ENCODE data around the gene VCAM1.
A peak's percentile ranks its signal among the peaks of the same experiment; 100 is the strongest.
"Not testable (repeated sequence)": the region's sequence is repeated elsewhere in the genome, so short reads cannot be mapped to it uniquely, and the experiment has no call there.

Gene VCAM1

GRCh38 chr1:100719490-100719889 is at the start of gene VCAM1:
Gene VCAM1, plus strand, starts transcription at chr1:100719742. Its CDS starts 119 bp downstream, at chr1:100719861.
- DNase-seq (ENCODE audit: low read depth, low spot score), result no peak

- DNase-seq (ENCODE audit: low read depth, low spot score), result no peak
Observed at GRCh38 chr1:100670083-100670482, 49.5 kb upstream of the VCAM1 start.

GRCh38 chr1:100671601-100672000 is 47.9 kb upstream of the VCAM1 start:
- DNase-seq (ENCODE audit: low read depth, low spot score), result no peak

- no peak for DNase-seq (ENCODE audit: low read depth, low spot score)
Observed at GRCh38 chr1:100683448-100684349, 35.8 kb upstream of the VCAM1 start.

GRCh38 chr1:100699744-100700143 is 19.8 kb upstream of the VCAM1 start:
- no peak for DNase-seq (ENCODE audit: low read depth, low spot score)

GRCh38 chr1:100700586-100700985 is 19.0 kb upstream of the VCAM1 start:
- no peak for DNase-seq (ENCODE audit: low read depth, low spot score)

GRCh38 chr1:100703052-100703451 is 16.5 kb upstream of the VCAM1 start:
- no peak for DNase-seq (ENCODE audit: low read depth, low spot score)

- DNase-seq (ENCODE audit: low read depth, low spot score), result no peak
Observed at GRCh38 chr1:100703716-100704115, 15.8 kb upstream of the VCAM1 start.

- DNase-seq (ENCODE audit: low read depth, low spot score), result no peak
Observed at GRCh38 chr1:100704473-100704872, 15.1 kb upstream of the VCAM1 start.

- DNase-seq (ENCODE audit: low read depth, low spot score), result no peak
Observed at GRCh38 chr1:100706296-100706695, 13.2 kb upstream of the VCAM1 start.

- no peak for DNase-seq (ENCODE audit: low read depth, low spot score)
Observed at GRCh38 chr1:100706856-100707255, 12.7 kb upstream of the VCAM1 start.

- no peak for DNase-seq (ENCODE audit: low read depth, low spot score)
Observed at GRCh38 chr1:100708476-100709062, 11.0 kb upstream of the VCAM1 start.

- DNase-seq (ENCODE audit: low read depth, low spot score), result no peak
Observed at GRCh38 chr1:100710906-100711682, 8.4 kb upstream of the VCAM1 start.

- not testable (repeated sequence) for DNase-seq (ENCODE audit: low read depth, low spot score)
Observed at GRCh38 chr1:100713027-100713426, 6.5 kb upstream of the VCAM1 start.

GRCh38 chr1:100713626-100714025 is 5.9 kb upstream of the VCAM1 start:
- DNase-seq (ENCODE audit: low read depth, low spot score), result no peak

- DNase-seq (ENCODE audit: low read depth, low spot score), result no peak
Observed at GRCh38 chr1:100714599-100714998, 4.9 kb upstream of the VCAM1 start.

GRCh38 chr1:100717218-100717617 is 2.3 kb upstream of the VCAM1 start:
- no peak for DNase-seq (ENCODE audit: low read depth, low spot score)

- DNase-seq (ENCODE audit: low read depth, low spot score), result no peak
Observed at GRCh38 chr1:100718581-100718980, 961 bp upstream of the VCAM1 start.

- DNase-seq (ENCODE audit: low read depth, low spot score), result no peak
Observed at GRCh38 chr1:100720101-100720500, 559 bp downstream of the VCAM1 start.

- DNase-seq (ENCODE audit: low read depth, low spot score), result no peak
Observed at GRCh38 chr1:100720751-100721150, 1.2 kb downstream of the VCAM1 start.

- DNase-seq (ENCODE audit: low read depth, low spot score), result peak; percentile 64
Observed at GRCh38 chr1:100721526-100722207, 2.1 kb downstream of the VCAM1 start.

- DNase-seq (ENCODE audit: low read depth, low spot score), result no peak
Observed at GRCh38 chr1:100722221-100722620, 2.7 kb downstream of the VCAM1 start.
